ENCODE results near the gene LARGE1.

Gene LARGE1

DNA sequence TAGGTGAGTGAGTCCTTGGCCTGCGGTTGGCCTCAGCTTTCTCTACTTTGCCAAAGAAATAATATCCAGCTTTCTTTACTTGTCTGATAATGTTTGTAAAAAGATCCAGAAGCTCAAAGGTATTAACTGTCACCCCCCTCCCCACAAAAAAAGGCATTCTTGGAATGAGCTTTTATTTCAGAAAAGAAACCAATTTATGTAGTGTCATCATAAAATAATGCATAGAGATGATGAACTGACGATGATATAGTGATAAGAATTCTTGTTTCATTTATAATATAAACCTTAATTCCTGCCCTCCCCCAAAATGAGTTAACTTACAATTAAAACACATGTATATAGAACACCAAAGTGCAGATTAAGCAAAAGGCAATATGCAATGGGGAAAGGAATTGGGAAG lies 191.4 kb downstream of the LARGE1 start:
- DNase-seq (ENCODE audit: low read depth in 2 of 3, low spot score in 2 of 3): no peak

DNA sequence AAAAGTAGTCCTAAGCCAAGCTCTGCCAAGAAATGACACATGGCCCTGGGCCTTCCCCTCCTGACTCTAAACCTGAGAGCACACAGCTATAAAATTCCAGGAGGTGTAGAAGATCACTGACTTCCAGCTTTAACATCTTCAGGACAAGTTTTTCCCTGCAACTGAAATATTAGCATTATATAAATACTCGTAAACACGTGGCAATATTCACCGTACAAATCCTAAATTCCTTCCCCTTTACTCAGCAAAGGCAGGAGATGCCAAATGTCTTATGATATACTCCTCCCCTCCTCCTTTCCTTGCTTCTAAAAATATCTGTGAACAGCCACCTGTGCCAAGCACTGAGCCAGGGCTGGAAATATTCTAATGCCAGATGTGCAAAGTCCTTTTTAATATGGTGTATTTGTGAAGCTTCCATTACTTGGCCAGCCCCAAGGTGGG lies 194.0 kb downstream of the LARGE1 start:
- DNase-seq (ENCODE audit: low read depth in 2 of 3, low spot score in 2 of 3): no peak

DNA sequence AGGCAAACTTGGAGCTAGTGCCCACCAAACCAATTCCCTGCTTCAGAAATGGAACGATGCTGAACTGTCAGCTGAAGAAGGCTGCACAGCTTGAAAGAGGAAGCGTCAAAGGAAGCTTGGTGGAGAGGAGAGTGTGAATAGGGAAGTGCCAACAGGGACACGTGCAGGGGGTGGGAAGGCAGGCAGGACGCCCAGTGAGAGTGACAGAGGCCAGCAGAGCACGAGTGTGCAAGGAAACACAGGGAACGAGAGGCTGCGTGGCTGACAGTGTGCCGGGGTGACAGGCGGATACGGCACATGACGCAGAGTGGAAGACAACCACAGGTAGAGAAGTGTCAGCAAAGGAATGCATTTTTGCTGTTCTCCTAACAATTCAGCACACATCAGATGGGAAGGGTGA lies 196.4 kb downstream of the LARGE1 start:
- DNase-seq (ENCODE audit: low read depth in 2 of 3, low spot score in 2 of 3): no peak

DNA sequence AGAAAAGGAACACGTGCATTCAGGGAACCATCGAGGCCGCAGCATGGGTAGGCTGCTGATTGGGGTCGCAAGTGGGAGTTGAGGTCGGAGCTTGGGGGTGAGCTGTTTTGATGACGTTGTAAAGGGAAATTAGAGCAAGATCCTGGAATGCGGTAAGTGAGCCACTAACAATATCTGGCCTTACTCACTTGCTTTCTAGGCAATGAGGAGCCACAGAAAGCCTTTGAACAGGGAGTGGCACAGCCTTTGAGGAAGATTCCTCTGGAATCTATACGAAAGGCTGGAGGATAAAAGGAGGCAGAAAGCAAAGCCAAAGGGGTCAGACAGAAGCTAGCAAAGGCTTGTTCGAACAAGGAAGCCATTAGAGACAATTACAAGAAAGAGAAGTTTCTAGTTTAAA lies 197.5 kb downstream of the LARGE1 start:
- DNase-seq (ENCODE audit: low read depth in 2 of 3, low spot score in 2 of 3): no peak

DNA sequence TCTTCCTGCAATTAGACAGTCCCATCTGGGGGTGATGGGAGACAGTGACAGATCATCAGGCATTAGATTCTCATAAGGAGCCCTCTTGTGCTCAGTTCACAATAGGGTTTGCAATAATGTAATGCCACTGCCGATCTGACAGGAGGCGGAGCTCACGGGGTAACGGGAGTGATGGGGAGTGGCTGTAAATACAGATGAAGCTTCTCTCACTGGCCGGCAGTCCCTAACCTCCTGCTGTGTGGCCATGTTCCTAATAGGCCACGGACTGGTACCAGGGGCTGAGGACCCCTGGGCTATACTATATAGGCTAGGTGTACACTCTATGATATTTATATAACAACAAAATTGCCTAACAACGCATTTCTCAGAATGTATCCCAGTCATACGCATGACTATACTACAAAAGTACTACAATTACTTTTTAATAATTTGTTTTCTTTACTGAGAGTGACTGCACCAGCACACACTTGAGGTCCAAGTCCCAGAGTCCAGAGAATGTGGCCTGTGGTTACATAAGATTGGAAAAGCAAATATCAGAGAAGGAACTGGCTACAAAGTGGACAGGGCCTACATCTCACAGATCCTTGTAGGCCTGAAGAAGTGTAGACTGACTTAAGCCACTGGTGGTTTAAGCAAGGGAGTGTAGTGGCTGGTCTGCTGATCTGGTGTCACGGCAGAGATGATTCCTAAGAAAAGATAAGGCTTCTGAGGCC lies 200.0 kb downstream of the LARGE1 start:
- DNase-seq (ENCODE audit: low read depth in 2 of 3, low spot score in 2 of 3): no peak

DNA sequence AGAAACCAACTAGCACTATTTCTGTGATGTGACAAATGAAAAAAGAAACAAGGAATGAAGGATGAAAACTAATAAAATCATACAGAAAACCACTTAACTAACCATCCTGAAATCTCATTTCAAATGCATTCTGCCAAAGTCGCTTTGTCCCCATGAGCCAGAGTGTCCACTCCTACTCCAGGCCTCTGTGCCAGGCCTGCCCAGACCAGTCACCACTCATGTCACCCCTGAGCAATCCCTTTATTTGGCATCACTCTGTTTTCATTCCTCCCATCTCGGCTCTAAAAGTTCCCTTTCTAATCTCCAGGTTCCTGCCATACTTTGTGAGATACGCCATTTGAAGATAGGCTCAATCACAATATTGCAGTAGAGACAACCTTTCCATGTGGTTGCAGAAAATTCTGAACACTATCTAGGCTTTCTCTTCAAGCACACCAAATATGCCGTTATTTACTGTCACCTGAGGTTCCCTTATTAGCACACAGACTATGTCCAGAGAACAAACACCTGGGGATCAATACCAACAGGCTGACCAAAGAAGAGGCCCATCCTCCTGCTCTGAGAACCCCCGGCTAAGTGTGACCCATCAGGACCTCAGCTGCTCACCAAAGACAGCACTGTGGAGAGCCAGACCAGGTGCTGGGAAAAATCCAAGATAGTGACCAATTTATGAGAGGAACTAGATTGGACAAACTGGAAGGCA lies 202.4 kb downstream of the LARGE1 start:
- DNase-seq (ENCODE audit: low read depth in 2 of 3, low spot score in 2 of 3): no peak

DNA sequence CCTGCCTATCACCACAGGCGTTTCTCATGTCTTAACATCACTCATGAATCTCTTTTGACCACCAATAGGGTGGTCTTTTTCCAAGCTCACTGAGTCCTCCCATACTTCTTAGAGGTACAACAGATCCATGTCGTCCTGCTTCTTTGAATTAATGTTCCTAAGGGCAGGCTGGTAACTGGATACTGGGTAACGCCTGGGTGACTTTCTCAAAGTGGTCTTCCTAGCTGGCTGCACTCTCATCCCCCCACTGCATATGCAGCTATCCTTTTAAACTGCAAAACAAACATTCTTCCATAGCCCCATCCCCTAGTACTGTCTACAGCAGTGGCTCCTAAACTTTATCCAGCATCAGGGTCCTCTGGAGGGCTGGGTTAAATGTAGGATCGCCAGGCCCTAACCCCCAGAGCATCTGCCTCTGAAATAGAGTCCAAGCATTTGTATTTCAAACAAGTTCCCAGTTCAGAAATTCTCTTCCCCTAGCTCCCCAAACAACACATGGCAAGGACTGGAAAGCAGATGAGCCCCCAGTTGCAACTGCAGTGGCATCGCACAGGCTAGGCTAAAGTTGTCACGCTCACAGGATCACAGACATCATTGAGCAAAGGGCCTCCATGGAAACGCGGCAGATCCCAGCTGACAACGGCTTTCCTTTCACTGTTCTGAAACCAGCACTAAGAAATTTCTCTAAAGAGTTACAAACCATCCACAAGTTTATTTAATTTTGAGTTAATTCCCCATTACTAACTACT lies 204.9 kb downstream of the LARGE1 start:
- no peak for DNase-seq (ENCODE audit: low read depth in 2 of 3, low spot score in 2 of 3)

DNA sequence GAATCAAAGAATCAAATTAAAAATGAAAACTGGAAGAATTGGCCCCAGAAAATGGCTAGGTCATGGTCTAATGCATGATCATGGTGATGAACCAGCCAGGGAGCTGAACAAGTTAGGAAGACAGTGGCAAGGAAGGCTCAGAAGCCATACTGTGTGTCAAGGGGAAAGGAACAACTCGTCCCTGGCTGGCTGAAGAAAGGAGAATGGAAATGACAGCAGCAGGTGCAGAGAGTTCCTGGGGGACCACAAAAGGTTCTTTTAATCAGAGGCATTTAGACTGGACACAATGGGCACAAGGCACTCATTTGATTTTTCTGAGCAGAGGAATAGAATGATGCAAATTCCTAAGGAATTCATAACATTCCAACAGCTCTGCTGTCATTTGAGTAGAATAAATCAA lies 209.9 kb downstream of the LARGE1 start:
- DNase-seq (ENCODE audit: low read depth in 2 of 3, low spot score in 2 of 3): no peak

DNA sequence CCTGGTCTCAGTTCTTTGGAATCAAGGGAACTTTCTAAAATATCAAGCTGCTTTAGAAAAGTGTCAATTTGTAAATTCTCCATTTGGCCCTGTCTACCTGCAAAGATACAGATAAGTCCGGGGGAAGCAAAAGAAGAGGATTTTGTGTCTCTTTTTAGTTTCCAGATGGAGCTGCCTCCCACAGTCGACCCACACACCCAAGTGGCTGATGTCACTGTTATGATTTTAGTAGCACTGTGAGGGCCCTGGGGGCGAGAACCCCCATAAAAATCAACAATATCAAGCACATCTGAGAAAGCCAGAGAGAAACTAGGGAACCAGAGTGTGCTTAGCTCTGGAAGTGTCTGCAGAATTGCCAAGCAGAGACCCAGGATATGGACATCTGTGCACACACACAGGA lies 212.7 kb downstream of the LARGE1 start:
- no peak for DNase-seq (ENCODE audit: low read depth in 2 of 3, low spot score in 2 of 3)

DNA sequence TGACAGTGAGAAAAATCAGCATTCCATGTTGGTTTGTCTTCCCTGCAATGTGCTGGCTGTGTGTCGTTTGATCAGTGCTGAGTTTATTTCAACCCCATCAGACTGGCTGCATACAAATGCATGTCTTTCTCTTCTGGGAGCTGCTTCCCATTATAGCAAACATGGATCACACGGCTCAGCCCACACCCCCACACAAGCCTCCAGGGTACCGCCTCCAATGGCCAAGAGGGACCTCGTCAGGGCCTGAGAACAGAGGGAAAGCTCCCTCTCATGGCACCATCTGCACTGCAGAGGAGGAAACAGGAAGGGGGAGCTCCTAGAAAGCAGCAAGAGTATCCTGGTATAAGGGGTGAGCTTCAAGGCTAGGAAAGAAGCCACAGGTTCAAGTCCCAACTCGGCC lies 214.2 kb downstream of the LARGE1 start:
- DNase-seq (ENCODE audit: low read depth in 2 of 3, low spot score in 2 of 3): no peak

DNA sequence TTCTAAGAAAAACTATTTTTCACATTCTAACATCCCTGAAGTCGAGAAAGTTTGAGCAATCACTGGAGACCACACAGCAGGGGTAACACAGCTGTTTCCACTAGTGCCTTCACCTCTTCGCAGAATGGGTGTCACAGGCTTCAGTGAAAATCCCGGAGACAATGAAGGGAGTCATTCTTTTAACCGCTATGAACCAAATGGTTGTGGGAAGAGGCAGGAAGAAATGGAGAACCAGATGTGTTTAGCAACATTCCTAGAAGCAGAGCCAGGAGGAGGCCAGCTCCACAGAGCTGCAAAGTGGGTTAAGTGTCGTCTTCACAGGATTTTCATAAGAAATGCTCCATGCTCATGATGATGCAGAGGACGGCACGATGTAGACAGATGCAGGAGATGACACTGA lies 221.1 kb downstream of the LARGE1 start:
- no peak for DNase-seq (ENCODE audit: low read depth in 2 of 3, low spot score in 2 of 3)

DNA sequence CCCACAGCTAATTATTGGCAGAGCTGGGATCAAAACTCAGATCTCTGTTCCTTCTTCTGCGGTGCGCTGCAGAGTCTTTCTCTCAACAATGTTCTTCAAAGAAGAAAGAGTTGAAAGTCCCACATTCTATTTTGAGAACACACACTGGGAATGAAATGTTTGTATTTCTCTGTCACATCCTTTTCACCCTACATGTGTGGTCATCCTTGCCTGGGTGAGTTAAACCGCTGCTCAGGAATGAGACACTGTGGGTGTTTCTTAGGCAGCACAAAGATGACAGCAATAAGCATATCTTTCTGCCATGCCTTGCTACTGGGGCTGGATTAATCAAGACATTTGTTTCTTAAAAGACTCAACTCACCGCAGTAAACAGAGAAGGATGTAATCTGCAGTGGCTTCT lies 222.6 kb downstream of the LARGE1 start:
- no peak for DNase-seq (ENCODE audit: low read depth in 2 of 3, low spot score in 2 of 3)

DNA sequence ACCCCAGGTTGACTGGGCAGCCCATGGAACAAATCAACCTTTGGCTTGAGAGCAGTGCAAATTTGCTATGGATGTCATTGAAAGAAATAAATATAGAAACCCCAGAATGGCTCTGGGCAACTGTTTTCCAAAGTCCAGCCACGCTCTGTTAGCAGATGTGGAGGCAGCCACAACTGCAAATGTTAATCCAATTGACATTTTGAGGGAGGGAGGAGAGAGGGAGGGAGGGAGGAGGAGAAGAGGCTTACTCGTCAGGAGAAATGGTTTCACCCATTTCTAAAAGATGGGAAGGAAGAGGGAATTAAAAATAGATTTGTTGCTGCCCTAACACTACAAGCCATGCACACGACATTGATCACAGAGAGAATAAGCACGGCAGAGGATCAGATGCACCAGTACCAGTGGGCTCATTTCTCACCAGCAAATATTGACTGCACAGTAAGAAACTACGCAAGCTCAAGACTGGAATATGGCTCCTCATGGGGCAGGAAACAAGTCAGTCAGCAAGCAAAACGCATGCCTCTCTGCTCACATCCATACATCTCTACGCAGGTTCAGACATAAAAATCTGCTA lies 229.1 kb downstream of the LARGE1 start:
- DNase-seq (ENCODE audit: low read depth in 2 of 3, low spot score in 2 of 3): no peak

DNA sequence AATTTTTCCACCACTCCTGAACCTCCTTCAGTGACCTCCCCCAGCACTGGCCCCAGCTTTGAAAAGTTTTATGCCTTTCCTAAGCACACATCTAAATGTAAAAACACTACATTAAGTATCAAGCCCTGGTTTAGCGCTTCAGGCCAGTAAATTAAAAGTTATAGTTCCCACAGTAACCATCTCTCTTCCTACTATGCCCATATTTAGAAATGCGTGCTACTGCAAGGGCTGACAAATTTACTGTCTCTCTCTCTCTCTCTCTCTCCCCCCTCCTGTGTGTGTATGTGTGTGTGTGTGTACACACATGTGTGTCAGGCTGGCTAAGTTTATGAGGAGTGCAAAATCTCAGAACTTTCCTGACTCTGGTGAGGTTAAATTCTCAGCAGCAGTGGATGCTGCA lies 231.4 kb downstream of the LARGE1 start:
- DNase-seq (ENCODE audit: low read depth in 2 of 3, low spot score in 2 of 3): no peak

DNA sequence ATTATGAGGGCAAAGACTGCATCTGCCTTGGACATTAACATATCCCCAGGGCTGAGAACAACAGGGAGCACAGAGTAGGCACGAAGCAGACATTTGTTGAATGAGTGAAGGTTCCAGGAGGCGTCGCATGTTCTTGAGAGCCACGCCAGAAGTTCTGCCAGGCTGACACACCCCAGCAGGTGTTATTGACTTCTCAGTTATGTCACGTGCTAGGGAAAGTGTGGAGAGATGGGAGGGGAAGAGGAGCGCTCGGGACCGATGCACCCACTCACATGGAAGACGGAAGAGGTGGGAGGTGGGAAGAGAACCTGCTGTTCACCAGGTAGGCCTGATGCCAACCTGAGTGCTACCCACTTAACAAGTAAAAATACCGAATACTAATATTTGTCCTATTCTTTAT lies 232.8 kb downstream of the LARGE1 start:
- DNase-seq (ENCODE audit: low read depth in 2 of 3, low spot score in 2 of 3): no peak

DNA sequence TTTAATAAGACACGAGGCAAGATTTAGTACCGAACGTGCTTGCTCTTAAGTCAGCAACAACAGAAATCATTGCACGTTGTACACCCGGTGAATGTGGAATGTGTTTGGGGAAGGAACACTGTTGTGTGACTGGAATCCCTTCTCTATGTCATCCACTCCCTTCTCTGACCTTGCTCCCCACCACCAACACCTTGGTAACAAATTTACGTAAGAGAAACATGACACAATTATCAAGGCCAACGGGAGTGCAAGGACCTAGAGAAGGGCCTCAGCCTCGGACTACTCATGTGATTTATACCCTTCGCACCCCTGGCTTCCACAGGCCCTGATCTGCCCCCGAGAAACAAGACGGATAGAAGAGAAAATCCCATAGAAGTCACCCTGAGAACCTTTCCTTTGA lies 236.2 kb downstream of the LARGE1 start:
- no peak for DNase-seq (ENCODE audit: low read depth in 2 of 3, low spot score in 2 of 3)

DNA sequence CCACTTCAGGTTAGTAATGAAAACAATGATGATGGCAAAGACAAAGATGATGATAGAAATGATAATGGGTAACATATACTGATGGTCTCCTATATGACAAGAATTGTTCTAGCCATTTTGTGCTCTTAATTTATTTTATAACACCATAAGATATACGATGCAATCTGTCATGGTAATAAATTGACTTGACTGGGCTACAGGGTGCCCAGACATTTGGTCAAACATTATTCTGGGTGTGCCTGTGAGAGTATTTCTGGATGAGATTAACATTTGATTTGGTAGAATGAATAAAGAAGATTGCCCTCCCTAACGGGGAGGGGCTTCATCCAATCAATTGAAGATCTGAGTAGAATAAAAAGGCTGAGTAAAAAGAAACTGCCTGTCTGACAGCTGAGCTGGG lies 237.3 kb downstream of the LARGE1 start:
- no peak for DNase-seq (ENCODE audit: low read depth in 2 of 3, low spot score in 2 of 3)

DNA sequence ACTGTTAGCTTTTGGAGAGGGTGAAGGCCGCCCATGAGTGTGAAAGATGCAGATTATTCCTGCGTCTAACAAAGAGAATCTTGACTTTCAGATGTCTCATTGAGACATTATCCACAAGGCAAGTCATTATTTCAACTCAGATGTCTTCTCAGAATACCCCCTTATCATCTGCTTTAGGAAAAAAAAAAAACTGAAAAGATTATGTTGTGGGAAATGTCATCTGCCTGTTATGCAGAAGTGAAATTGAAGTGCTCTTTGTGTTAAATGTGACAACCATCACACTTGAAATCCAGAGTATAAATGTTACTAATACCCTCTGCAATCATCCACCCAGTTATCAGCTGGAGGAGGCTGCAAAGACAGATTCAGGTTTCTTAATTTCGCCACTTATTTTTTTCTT lies 239.6 kb downstream of the LARGE1 start:
- DNase-seq (ENCODE audit: low read depth in 2 of 3, low spot score in 2 of 3): no peak

DNA sequence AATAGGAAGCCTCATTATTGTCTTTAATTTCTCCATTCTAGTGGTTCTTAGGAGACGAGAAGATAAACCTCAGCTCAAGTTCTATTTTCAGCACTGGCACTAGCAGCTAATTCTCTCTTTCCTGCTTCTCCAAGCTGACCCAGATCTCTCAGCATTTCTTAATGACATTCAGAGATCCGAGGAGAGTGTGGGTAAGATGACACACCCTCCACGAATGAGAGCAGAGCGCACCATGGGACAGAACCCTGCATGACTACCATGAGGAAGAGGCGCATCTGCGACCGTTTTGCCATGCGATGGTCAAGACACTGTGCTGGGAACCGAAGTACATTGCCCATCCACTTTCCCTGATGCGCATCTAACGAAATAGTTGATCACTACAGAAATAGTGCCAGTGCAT lies 241.8 kb downstream of the LARGE1 start:
- DNase-seq (ENCODE audit: low read depth in 2 of 3, low spot score in 2 of 3): no peak

DNA sequence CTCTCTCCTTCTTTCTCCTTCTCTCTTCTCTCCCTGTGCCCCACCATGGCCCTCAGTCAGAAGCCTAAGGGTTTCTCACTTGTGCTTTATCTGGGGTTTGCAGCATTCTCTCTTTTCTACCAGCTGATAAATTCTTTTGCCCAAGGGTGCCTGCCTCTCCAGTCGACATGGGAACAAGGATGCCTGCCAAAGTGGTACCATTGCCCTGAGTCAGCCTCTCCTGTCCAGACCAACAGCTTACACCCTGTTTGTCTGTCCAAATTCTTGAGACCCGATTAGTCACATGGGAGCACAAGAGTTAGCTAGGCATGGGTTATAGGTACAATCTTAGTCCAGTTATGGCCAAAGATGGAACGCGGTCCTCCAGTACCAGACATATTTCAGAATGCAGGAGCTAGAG lies 242.7 kb downstream of the LARGE1 start:
- no peak for DNase-seq (ENCODE audit: low read depth in 2 of 3, low spot score in 2 of 3)

DNA sequence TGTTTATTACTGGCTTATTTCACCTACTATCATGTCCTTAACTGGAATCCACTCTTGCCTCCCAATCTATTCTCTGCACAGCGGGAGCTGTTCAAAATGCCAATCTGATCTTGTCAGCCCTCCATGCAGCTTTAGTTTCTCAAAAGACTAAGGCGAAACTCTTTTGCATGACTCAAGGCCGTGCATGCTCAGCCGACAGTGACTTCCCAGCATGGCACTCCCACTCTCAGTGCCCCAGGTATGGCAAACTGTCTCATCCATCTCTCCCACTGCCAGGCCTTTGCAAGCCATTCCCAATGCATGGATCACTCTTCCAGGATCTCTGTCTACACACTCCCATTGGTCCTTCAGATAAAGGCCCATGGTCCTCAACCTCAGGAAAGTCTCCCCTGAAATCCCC lies 245.9 kb downstream of the LARGE1 start:
- no peak for DNase-seq (ENCODE audit: low read depth in 2 of 3, low spot score in 2 of 3)

DNA sequence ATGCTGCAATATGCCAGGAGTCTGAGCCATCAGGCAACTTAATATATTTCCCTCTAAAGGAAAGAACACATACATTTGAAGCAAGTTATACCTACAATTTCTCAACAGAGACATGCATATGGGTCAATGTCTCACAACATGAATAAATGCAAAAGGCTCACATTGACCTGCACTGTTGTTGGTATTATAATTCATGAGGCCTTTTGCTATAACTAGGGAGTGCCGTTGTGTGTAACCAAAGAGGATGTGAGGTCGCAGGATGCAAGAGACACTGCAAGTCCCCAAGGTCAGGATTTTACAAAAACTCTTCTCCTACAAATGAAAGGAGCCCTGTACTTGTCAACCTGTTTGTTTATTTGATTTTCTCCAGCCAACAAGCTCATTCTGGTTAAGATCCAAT lies 250.5 kb downstream of the LARGE1 start:
- no peak for DNase-seq (ENCODE audit: low read depth in 2 of 3, low spot score in 2 of 3)

Data from activated CD8-positive, alpha-beta memory T cell treated with anti-CD3 and anti-CD28 coated beads for 48 hours (primary cell).